GM23338 (cell line): ENCODE measurements around the gene DYRK3. TPM values are rescaled to one million over a fixed set of nuclear protein-coding genes. Genes with fewer than 3 reads are reported as not detected.

Source experiments
- ATAC-seq: fragments of 200-7000 bp; cut with Tn5 transposase; 3 replicates; pipeline ENCODE4 v1.9.1; 2020
- DNase-seq: peaks from one replicate; pipeline ENCODE4 v3.0.0-alpha.2; 2015; ENCODE audit warnings: low spot score
- H2AFZ ChIP-seq: fragments of 200-600 bp; sonication (generic); 2 replicates; pipeline ENCODE4 v1.8.0; 2016; ENCODE audit warnings: antibody characterized with exemption, mild to moderate bottlenecking, moderate library complexity
- H3F3A ChIP-seq: fragments of 200-600 bp; sonication (generic); replicated peaks from 2 replicates; pipeline ENCODE4 v1.8.0; 2017; ENCODE audit warnings: antibody characterized with exemption, mixed run types, low read depth
- H3K27ac ChIP-seq: fragments of 200-600 bp; sonication (generic); 2 replicates; pipeline ENCODE4 v1.6.1; 2016; ENCODE audit warnings: low read depth
- H3K27me3 ChIP-seq: fragments of 200-600 bp; sonication (generic); 2 replicates; pipeline ENCODE4 v1.8.0; 2016; ENCODE audit warnings: mild to moderate bottlenecking, mixed run types, moderate library complexity; ENCODE audit not compliant: insufficient read depth
- H3K36me3 ChIP-seq: fragments of 200-600 bp; sonication (generic); 2 replicates; pipeline ENCODE4 v1.8.0; 2016; ENCODE audit warnings: mild to moderate bottlenecking; ENCODE audit not compliant: insufficient read depth
- H3K4me1 ChIP-seq: fragments of 200-600 bp; sonication (generic); 2 replicates; pipeline ENCODE4 v1.8.0; 2016; ENCODE audit warnings: mild to moderate bottlenecking, moderate library complexity; ENCODE audit not compliant: insufficient read depth
- H3K4me2 ChIP-seq: fragments of 200-600 bp; sonication (generic); 2 replicates; pipeline ENCODE4 v1.7.1; 2017; ENCODE audit warnings: mixed run types
- H3K4me3 ChIP-seq: fragments of 200-600 bp; sonication (generic); 2 replicates; pipeline ENCODE4 v1.6.1; 2016; ENCODE audit warnings: mixed run types
- H3K79me2 ChIP-seq: fragments of 200-600 bp; sonication (generic); replicated peaks from 2 replicates; pipeline ENCODE4 v1.8.0; 2017; ENCODE audit warnings: mild to moderate bottlenecking; ENCODE audit not compliant: insufficient read depth
- H3K9me2 ChIP-seq: fragments of 200-600 bp; sonication (generic); 2 replicates; pipeline ENCODE4 v1.8.0; 2017; ENCODE audit not compliant: insufficient read depth
- H4K20me1 ChIP-seq: fragments of 200-600 bp; sonication (generic); replicated peaks from 2 replicates; pipeline ENCODE4 v1.8.0; 2017; ENCODE audit warnings: mild to moderate bottlenecking; ENCODE audit not compliant: insufficient read depth
- H3K27ac Mint-ChIP-seq: 2 replicates; pipeline ENCODE4 v1.8.0; 2020; ENCODE audit warnings: inconsistent platforms, mild to moderate bottlenecking, moderate library complexity, mixed read lengths
- H3K27me3 Mint-ChIP-seq: 3 replicates; pipeline ENCODE4 v1.8.0; 2022; ENCODE audit warnings: low read depth, mild to moderate bottlenecking, moderate library complexity, mixed read lengths, inconsistent platforms; ENCODE audit not compliant: insufficient read depth, poor library complexity
- H3K36me3 Mint-ChIP-seq: 3 replicates; pipeline ENCODE4 v1.8.0; 2021; ENCODE audit warnings: low read depth, mild to moderate bottlenecking, inconsistent platforms, moderate library complexity, mixed read lengths
- H3K4me1 Mint-ChIP-seq: 3 replicates; pipeline ENCODE4 v1.8.0; 2020; ENCODE audit warnings: mild to moderate bottlenecking, inconsistent platforms, mixed read lengths
- H3K4me3 Mint-ChIP-seq: 3 replicates; pipeline ENCODE4 v1.8.0; 2021; ENCODE audit warnings: moderate library complexity, mild to moderate bottlenecking, inconsistent platforms, mixed read lengths
- H3K9me3 Mint-ChIP-seq: 3 replicates; pipeline ENCODE4 v1.8.0; 2020; ENCODE audit warnings: moderate library complexity, mild to moderate bottlenecking, inconsistent platforms, mixed read lengths
- CREB1 ChIP-seq: fragments of 250-450 bp; sonication (Bioruptor Pico); IDR thresholded peaks from 2 replicates; pipeline ENCODE4 v1.5.0; 2020; ENCODE audit warnings: low read depth, mild to moderate bottlenecking, moderate library complexity
- EZH2 ChIP-seq: fragments of 200-600 bp; sonication (generic); IDR thresholded peaks from one replicate; pipeline ENCODE4 v1.8.0; 2017; ENCODE audit warnings: antibody characterized with exemption, mild to moderate bottlenecking, low read depth; ENCODE audit not compliant: unreplicated experiment
- EZH2phosphoT487 ChIP-seq: fragments of 200-600 bp; sonication (generic); IDR thresholded peaks from one replicate; pipeline ENCODE4 v1.8.1; 2018; ENCODE audit warnings: antibody characterized with exemption; ENCODE audit not compliant: unreplicated experiment
- NANOG ChIP-seq: IDR thresholded peaks from 2 replicates; pipeline ENCODE4 v1.6.1; 2016; ENCODE audit warnings: antibody characterized with exemption, borderline replicate concordance
- POLR2AphosphoS5 ChIP-seq: IDR thresholded peaks from 2 replicates; pipeline ENCODE4 v1.6.1; 2016; ENCODE audit warnings: antibody characterized with exemption, low read depth
- STAT1 ChIP-seq: IDR thresholded peaks from one replicate; pipeline ENCODE4 v1.6.1; 2016; ENCODE audit warnings: antibody characterized with exemption; ENCODE audit not compliant: unreplicated experiment
- ZNF114 ChIP-seq: fragments of 250-450 bp; sonication (Bioruptor Pico); IDR thresholded peaks from 2 replicates; pipeline ENCODE4 v1.5.0; 2020; ENCODE audit warnings: mild to moderate bottlenecking, moderate library complexity
- polyA plus RNA-seq: library from polyadenylated mRNA; unstranded; fragments of >200 nt; fragmentation: Nextera tagmentation; extraction: Ambion mirVana; gene quantifications from 2 replicates; pipeline ENCODE4 v1.2.1, GENCODE V29; 2016
- total RNA-seq: library from RNA; depleted of rRNA; stranded (reverse); fragments of >200 nt; shearing (Covaris generic); gene quantifications from 2 replicates; pipeline ENCODE4 v1.2.3, GENCODE V29; 2014
- TF ChIP-seq, protein P1 (sequence below): IDR thresholded peaks from 2 replicates; pipeline ENCODE4 v1.6.1; 2016; ENCODE audit warnings: antibody characterized with exemption
- TF ChIP-seq, protein P2 (sequence below): IDR thresholded peaks from one replicate; pipeline ENCODE4 v1.6.1; 2018; ENCODE audit warnings: antibody characterized with exemption; ENCODE audit not compliant: unreplicated experiment
- TF ChIP-seq, protein P3 (sequence below): fragments of 250-450 bp; sonication (Bioruptor Pico); IDR thresholded peaks from 2 replicates; pipeline ENCODE4 v1.5.0; 2020; ENCODE audit warnings: mild to moderate bottlenecking, moderate library complexity
- TF ChIP-seq, protein P4 (sequence below), 2 experiments: fragments of 200-600 bp in 1 of 2; sonication (generic) in 1 of 2; conservative IDR thresholded peaks; 2 replicates each; pipeline versions ENCODE4 v1.5.1 to v1.6.1; 2016 to 2017; ENCODE audit warnings: antibody characterized with exemption in 2 of 2, low read depth in 2 of 2, mild to moderate bottlenecking in 2 of 2, moderate library complexity in 1 of 2

DYRK3 gene
- total and polyA plus RNA-seq, 2 experiments from 2014 or later, result 2.9 to 9.5 TPM

DNA sequence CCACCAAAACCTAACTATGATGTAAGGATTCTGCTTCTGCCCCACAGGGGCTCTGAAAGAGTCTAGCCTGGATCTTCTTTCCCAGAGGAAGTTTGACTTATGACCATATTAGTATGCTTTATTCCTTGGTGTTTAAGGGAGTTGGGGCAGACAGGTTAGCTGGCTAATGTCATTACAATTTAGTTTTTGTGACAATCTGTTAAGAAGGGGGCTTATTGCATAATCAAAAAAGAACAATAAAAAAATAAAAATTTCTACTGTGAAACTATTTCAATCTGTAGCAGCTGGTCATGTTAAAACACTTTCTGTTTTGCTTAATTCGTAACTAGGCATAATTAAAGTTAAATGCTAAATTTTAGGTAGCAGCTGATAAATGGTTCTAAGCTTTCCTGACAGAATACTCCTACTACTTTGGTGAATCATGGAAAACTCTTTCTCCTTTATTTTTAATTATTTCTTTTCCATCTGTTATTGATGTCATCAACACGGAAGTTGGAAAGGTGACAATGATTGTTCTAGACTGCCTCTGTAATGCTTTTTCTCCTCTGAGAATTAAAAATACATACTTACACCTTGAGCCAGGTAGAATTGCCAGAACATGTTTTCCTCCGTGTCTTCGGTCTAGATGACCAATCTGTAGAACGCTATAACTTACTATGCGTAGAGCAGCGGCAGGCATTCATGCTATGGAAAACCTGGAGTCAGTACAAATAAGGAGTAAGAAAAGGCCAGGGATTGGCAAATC is 18.6 kb downstream of the DYRK3 start:
- Histone ChIP-seq H3K4me2 (no peak overlapping the region), H3K36me3 (no peaks in the 10 kb centered on the region), H3K9me2 (no peaks in the 10 kb centered on the region), H3K27ac (no peak overlapping the region), H3K27me3 (peaks cover 24% of the 10 kb centered on the region), H4K20me1 (peaks cover 4% of the 10 kb centered on the region; the same call in 1 of the 2 replicates), H3K79me2 (no peaks in the 10 kb centered on the region), H3F3A (0 out of 2 replicates have a peak, but pooled peaks cover 4% of the 10 kb centered on the region), H2AFZ (no peak overlapping the region), H3K4me3 (no peak overlapping the region), H3K4me1 (peaks cover 13% of the 10 kb centered on the region; the same call in 1 of the 2 replicates)
- ATAC-seq (no peak), DNase-seq (no peak)
- Mint-ChIP-seq H3K9me3 (no peaks in the 10 kb centered on the region), H3K4me3 (no peak overlapping the region), H3K27me3 (peaks cover 13% of the 10 kb centered on the region), H3K27ac (no peak overlapping the region), H3K4me1 (peaks cover 11% of the 10 kb centered on the region), H3K36me3 (no peaks in the 10 kb centered on the region)
- TF ChIP-seq NANOG (no peak), CREB1 (CRISPR knock-in tag) (no peak), EZH2 (no peak), ZNF114 (CRISPR knock-in tag) (no peak), POLR2AphosphoS5 (no peak), STAT1 (no peak), EZH2phosphoT487 (no peak)
- TF ChIP-seq, protein P1, sequence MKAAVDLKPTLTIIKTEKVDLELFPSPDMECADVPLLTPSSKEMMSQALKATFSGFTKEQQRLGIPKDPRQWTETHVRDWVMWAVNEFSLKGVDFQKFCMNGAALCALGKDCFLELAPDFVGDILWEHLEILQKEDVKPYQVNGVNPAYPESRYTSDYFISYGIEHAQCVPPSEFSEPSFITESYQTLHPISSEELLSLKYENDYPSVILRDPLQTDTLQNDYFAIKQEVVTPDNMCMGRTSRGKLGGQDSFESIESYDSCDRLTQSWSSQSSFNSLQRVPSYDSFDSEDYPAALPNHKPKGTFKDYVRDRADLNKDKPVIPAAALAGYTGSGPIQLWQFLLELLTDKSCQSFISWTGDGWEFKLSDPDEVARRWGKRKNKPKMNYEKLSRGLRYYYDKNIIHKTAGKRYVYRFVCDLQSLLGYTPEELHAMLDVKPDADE, result no peak
- TF ChIP-seq, protein P2, sequence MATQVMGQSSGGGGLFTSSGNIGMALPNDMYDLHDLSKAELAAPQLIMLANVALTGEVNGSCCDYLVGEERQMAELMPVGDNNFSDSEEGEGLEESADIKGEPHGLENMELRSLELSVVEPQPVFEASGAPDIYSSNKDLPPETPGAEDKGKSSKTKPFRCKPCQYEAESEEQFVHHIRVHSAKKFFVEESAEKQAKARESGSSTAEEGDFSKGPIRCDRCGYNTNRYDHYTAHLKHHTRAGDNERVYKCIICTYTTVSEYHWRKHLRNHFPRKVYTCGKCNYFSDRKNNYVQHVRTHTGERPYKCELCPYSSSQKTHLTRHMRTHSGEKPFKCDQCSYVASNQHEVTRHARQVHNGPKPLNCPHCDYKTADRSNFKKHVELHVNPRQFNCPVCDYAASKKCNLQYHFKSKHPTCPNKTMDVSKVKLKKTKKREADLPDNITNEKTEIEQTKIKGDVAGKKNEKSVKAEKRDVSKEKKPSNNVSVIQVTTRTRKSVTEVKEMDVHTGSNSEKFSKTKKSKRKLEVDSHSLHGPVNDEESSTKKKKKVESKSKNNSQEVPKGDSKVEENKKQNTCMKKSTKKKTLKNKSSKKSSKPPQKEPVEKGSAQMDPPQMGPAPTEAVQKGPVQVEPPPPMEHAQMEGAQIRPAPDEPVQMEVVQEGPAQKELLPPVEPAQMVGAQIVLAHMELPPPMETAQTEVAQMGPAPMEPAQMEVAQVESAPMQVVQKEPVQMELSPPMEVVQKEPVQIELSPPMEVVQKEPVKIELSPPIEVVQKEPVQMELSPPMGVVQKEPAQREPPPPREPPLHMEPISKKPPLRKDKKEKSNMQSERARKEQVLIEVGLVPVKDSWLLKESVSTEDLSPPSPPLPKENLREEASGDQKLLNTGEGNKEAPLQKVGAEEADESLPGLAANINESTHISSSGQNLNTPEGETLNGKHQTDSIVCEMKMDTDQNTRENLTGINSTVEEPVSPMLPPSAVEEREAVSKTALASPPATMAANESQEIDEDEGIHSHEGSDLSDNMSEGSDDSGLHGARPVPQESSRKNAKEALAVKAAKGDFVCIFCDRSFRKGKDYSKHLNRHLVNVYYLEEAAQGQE, result no peak
- TF ChIP-seq, protein P3, sequence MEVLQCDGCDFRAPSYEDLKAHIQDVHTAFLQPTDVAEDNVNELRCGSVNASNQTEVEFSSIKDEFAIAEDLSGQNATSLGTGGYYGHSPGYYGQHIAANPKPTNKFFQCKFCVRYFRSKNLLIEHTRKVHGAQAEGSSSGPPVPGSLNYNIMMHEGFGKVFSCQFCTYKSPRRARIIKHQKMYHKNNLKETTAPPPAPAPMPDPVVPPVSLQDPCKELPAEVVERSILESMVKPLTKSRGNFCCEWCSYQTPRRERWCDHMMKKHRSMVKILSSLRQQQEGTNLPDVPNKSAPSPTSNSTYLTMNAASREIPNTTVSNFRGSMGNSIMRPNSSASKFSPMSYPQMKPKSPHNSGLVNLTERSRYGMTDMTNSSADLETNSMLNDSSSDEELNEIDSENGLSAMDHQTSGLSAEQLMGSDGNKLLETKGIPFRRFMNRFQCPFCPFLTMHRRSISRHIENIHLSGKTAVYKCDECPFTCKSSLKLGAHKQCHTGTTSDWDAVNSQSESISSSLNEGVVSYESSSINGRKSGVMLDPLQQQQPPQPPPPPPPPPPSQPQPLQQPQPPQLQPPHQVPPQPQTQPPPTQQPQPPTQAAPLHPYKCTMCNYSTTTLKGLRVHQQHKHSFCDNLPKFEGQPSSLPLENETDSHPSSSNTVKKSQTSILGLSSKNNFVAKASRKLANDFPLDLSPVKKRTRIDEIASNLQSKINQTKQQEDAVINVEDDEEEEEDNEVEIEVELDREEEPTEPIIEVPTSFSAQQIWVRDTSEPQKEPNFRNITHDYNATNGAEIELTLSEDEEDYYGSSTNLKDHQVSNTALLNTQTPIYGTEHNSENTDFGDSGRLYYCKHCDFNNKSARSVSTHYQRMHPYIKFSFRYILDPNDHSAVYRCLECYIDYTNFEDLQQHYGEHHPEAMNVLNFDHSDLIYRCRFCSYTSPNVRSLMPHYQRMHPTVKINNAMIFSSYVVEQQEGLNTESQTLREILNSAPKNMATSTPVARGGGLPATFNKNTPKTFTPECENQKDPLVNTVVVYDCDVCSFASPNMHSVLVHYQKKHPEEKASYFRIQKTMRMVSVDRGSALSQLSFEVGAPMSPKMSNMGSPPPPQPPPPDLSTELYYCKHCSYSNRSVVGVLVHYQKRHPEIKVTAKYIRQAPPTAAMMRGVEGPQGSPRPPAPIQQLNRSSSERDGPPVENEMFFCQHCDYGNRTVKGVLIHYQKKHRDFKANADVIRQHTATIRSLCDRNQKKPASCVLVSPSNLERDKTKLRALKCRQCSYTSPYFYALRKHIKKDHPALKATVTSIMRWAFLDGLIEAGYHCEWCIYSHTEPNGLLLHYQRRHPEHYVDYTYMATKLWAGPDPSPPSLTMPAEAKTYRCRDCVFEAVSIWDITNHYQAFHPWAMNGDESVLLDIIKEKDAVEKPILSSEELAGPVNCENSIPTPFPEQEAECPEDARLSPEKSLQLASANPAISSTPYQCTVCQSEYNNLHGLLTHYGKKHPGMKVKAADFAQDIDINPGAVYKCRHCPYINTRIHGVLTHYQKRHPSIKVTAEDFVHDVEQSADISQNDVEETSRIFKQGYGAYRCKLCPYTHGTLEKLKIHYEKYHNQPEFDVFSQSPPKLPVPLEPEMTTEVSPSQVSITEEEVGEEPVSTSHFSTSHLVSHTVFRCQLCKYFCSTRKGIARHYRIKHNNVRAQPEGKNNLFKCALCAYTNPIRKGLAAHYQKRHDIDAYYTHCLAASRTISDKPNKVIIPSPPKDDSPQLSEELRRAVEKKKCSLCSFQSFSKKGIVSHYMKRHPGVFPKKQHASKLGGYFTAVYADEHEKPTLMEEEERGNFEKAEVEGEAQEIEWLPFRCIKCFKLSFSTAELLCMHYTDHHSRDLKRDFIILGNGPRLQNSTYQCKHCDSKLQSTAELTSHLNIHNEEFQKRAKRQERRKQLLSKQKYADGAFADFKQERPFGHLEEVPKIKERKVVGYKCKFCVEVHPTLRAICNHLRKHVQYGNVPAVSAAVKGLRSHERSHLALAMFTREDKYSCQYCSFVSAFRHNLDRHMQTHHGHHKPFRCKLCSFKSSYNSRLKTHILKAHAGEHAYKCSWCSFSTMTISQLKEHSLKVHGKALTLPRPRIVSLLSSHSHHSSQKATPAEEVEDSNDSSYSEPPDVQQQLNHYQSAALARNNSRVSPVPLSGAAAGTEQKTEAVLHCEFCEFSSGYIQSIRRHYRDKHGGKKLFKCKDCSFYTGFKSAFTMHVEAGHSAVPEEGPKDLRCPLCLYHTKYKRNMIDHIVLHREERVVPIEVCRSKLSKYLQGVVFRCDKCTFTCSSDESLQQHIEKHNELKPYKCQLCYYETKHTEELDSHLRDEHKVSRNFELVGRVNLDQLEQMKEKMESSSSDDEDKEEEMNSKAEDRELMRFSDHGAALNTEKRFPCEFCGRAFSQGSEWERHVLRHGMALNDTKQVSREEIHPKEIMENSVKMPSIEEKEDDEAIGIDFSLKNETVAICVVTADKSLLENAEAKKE (CRISPR knock-in tag), result no peak
- TF ChIP-seq, protein P4, sequence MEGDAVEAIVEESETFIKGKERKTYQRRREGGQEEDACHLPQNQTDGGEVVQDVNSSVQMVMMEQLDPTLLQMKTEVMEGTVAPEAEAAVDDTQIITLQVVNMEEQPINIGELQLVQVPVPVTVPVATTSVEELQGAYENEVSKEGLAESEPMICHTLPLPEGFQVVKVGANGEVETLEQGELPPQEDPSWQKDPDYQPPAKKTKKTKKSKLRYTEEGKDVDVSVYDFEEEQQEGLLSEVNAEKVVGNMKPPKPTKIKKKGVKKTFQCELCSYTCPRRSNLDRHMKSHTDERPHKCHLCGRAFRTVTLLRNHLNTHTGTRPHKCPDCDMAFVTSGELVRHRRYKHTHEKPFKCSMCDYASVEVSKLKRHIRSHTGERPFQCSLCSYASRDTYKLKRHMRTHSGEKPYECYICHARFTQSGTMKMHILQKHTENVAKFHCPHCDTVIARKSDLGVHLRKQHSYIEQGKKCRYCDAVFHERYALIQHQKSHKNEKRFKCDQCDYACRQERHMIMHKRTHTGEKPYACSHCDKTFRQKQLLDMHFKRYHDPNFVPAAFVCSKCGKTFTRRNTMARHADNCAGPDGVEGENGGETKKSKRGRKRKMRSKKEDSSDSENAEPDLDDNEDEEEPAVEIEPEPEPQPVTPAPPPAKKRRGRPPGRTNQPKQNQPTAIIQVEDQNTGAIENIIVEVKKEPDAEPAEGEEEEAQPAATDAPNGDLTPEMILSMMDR (conservative IDR thresholded peaks at IDR 0.05; ENCODE audit: low read depth in 2 of 2), result no peak
